Loucy (cell line): ENCODE data around the gene IFT88.
"Not testable (repeated sequence)": the region's sequence is repeated elsewhere in the genome, so short reads cannot be mapped to it uniquely, and the experiment has no call there.

Experiments used
- EZH2phosphoT487 ChIP-seq: fragments of 200-600 bp; IDR thresholded peaks from 2 replicates; pipeline ENCODE4 v1.6.1; 2018; ENCODE audit warnings: antibody characterized with exemption, mild to moderate bottlenecking, moderate library complexity, borderline replicate concordance
- TF ChIP-seq, protein P1 (sequence below): fragments of 200-600 bp; sonication (generic); conservative IDR thresholded peaks from 2 replicates; pipeline ENCODE4 v1.5.1; 2014; ENCODE audit warnings: mild to moderate bottlenecking, antibody characterized with exemption, low read length

DNA sequence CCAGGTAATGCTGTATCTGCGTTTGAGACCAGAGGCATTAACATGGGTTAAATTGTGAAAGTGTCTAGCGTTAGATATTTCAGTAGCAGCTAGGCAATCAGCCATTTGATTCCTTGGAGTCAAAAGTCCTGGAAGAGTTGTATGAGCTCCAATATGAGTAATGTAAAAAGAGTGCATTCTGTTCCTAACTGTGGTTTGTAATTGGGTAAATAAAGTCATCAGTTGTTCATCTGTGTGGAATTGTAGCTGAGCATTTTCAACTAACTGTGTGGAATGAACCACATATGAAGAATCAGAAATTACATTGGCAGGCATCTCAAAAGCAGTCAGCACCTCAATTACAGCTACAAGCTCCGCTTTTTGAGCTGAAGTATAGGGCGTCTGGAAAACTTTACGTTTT lies 114.5 kb downstream of the IFT88 start:
- TF ChIP-seq, protein P1, sequence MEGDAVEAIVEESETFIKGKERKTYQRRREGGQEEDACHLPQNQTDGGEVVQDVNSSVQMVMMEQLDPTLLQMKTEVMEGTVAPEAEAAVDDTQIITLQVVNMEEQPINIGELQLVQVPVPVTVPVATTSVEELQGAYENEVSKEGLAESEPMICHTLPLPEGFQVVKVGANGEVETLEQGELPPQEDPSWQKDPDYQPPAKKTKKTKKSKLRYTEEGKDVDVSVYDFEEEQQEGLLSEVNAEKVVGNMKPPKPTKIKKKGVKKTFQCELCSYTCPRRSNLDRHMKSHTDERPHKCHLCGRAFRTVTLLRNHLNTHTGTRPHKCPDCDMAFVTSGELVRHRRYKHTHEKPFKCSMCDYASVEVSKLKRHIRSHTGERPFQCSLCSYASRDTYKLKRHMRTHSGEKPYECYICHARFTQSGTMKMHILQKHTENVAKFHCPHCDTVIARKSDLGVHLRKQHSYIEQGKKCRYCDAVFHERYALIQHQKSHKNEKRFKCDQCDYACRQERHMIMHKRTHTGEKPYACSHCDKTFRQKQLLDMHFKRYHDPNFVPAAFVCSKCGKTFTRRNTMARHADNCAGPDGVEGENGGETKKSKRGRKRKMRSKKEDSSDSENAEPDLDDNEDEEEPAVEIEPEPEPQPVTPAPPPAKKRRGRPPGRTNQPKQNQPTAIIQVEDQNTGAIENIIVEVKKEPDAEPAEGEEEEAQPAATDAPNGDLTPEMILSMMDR = not testable (repeated sequence)
- not testable (repeated sequence) for TF ChIP-seq EZH2phosphoT487
